Caki2 (cell line): ENCODE measurements around the gene C2orf92. TPM values are rescaled to one million over a fixed set of nuclear protein-coding genes. Genes with fewer than 3 reads are reported as not detected.
A peak's percentile ranks its signal among the peaks of the same experiment; 100 is the strongest.

ENCODE experiments used
- DNase-seq: peaks from one replicate; pipeline ENCODE4 v3.0.0-alpha.2; 2015; ENCODE audit warnings: low read depth
- in situ Hi-C: cut with HindIII; loops from 2 replicates; pipeline ENCODE4 v1.10.0; 2016; ENCODE audit warnings: low sequenced_read_pairs, low pct_unique_long_range_greater_than_20kb, mixed read lengths
- total RNA-seq: library from RNA; depleted of rRNA; stranded (reverse); fragments of >200 nt; shearing (Covaris generic); gene quantifications from 2 replicates; pipeline ENCODE4 v1.2.3, GENCODE V29; 2014; ENCODE audit warnings: low replicate concordance

The C2orf92 gene
- total RNA-seq, 1 experiment from 2014 or later = 0.27 TPM

GRCh38 chr2:97736185-97736584, 66.7 kb downstream of the C2orf92 start:
- no peak for DNase-seq
- in situ Hi-C loops = no loop called here

DNA sequence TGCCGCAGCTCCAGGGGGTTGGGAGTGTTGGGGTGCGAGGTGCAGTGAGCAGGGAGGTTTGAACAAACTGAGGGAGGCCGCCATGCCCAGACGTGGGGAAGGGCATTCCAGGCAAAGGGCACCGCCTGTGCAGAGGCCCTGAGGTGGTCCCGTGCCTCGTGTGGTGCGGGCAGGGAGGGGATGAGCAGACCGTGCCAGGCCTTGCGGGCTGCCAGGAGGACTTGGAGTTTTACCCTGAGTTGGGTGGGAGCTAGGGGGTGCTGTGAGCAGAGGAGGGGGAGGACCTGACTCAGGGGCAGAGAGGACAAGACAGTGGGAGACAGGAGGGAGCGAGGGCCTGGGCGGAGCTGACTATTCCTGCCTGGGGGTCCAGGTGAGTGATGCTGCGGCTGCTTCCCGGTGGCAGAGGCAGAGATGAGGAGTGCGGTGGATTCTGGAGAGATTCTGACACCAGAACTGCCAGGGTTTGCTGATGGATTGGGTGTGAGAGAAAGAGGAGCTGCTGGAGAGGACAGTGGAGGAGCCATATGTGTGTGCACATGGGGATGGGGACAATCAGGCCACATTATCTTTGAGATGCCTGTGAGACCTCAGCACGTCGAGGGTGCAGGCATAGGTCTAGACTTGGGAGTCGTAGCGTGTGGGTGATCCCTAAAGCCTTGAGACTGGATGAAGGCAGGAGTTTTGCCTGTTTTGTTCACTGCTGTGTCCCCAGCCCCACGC, 67.3 kb downstream of the C2orf92 start:
- in situ Hi-C loops = no loop called here
- DNase-seq = no peak

GRCh38 chr2:97737421-97738178, 68.1 kb downstream of the C2orf92 start:
- no peak for DNase-seq
- in situ Hi-C loops = no loop called here

- in situ Hi-C loops = no loop called here
- no peak for DNase-seq
Measured at GRCh38 chr2:97738179-97739019, 68.9 kb downstream of the C2orf92 start.

- no peak for DNase-seq
- in situ Hi-C loops = no loop called here
Measured at GRCh38 chr2:97739020-97739892, 69.7 kb downstream of the C2orf92 start.

- in situ Hi-C loops = no loop called here
- DNase-seq = no peak
Measured at GRCh38 chr2:97739893-97740245, 70.4 kb downstream of the C2orf92 start.

DNA sequence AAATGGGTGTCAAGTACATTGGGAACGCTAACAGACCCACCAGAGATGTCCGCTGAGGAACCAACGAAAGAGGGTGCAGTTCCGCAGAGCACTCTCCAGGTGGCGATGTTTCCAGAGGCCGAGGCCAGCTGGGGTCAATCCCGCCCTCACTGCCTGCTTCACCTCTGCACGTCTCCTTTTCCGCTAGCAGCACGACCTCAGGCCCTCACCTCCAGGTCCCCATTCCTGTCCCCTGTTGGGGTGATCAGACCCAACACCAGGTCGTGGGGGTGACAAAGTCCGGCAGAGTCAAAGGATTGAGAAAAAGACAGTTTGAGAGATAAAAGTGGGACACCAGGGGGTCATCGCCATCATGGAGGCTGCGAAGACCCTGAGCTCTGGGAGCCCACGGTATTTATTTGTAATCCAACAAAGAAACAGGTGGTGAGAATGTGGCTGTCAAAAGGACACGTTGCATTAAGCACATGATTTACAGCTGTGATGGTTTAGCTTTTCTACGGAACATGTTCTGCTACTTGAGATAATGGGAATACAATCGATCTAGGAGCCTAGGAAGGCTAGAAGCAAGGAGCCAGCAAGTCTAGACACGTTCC, 71.2 kb downstream of the C2orf92 start:
- in situ Hi-C loops = no loop called here
- DNase-seq = peak; percentile 16

- in situ Hi-C loops = no loop called here
- no peak for DNase-seq
Measured at GRCh38 chr2:97741251-97741650, 71.7 kb downstream of the C2orf92 start.

GRCh38 chr2:97741686-97742085, 72.2 kb downstream of the C2orf92 start:
- in situ Hi-C loops = no loop called here
- DNase-seq = no peak

GRCh38 chr2:97742381-97742847, 72.9 kb downstream of the C2orf92 start:
- no peak for DNase-seq

DNA sequence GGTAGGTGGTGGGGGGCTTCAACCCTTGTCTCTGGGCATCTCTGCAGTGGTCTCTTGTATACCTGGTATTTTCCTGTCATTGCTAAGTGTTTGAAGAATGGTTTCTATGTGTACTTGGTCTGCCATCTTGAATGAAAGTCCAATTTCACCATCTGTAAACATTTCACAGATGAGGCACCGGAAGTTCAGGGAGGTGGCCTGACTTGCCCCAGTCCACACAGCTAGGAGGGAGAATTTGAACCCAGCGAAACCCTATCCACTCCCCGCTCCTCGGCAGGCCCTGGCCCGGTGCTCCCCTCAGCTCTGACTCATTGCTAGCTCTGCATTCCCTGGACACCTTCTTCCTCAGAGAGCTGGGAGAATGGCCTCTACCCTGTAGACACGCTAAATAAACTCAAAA, 74.4 kb downstream of the C2orf92 start:
- in situ Hi-C loops = no loop called here
- no peak for DNase-seq

More at GRCh38 chr2:97742381-97742847, 72.9 kb downstream of the C2orf92 start:
- in situ Hi-C loops = no loop called here

- in situ Hi-C loops = no loop called here
Measured at GRCh38 chr2:97745474-97746174, 76.1 kb downstream of the C2orf92 start.

GRCh38 chr2:97747285-97747684, 77.8 kb downstream of the C2orf92 start:
- in situ Hi-C loops = no loop called here
- no peak for DNase-seq

More at GRCh38 chr2:97745474-97746174, 76.1 kb downstream of the C2orf92 start:
- peak; percentile 78 for DNase-seq

GRCh38 chr2:97747716-97748115, 78.2 kb downstream of the C2orf92 start:
- no peak for DNase-seq
- in situ Hi-C loops = no loop called here

GRCh38 chr2:97749581-97749980, 80.1 kb downstream of the C2orf92 start:
- no peak for DNase-seq
- in situ Hi-C loops = no loop called here

DNA sequence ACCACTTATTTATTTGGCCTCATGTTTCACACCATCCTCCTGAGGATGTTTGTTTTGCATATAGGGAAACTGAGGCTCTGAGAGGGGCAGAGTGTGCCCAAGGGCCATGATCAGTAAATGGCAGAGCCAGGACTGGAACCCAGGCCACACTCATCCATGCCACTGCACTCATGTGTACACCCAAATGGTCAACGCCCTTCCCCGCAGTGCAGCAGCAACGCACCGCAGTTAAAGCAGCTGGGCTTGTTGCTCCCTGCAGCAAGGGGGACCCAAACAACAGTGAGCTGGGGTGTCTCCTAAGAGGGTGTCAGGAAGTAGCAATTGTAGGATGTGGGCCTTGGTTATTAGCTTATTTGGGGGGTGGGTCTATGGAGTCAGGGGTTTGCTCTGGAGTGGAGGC, 80.5 kb downstream of the C2orf92 start:
- no peak for DNase-seq
- in situ Hi-C loops = no loop called here

DNA sequence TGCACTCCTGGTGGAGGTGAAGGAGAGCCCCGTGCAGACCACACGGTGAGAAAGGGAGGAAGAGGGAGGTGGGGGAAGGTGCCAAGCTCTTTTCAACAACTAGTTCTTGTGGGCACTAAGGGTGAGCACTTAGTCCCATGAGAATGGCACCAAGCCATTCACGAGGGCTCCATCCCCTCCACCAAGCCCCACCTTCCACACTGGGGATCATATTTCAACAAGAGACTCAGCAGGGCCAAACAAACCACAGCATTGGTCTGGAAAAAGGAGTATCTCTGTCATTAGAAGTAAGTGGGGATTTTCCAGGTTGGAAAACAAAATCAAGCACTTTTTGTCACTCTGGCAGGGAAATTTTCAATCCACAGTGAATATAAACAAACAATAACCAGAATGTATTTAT, 82.2 kb downstream of the C2orf92 start:
- DNase-seq = peak; percentile 47

More for the DNA sequence above, 82.2 kb downstream of the C2orf92 start:
- in situ Hi-C loops = no loop called here
